Measurements from ENCODE around the gene MX2. TPM values are rescaled to one million over a fixed set of nuclear protein-coding genes. Genes with fewer than 3 reads are reported as not detected.

The MX2 gene
- total and polyA plus RNA-seq, 9 of the 15 experiments (the other 6 are each of a cell fraction or from before 2014, with no cell fraction given) = 0.10 to 0.95 (median 0.47) TPM; not detected in 1

- TF ChIP-seq, protein P1, sequence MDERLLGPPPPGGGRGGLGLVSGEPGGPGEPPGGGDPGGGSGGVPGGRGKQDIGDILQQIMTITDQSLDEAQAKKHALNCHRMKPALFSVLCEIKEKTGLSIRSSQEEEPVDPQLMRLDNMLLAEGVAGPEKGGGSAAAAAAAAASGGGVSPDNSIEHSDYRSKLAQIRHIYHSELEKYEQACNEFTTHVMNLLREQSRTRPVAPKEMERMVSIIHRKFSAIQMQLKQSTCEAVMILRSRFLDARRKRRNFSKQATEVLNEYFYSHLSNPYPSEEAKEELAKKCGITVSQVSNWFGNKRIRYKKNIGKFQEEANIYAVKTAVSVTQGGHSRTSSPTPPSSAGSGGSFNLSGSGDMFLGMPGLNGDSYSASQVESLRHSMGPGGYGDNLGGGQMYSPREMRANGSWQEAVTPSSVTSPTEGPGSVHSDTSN (CRISPR knock-in tag; IDR thresholded peaks at IDR 0.05; ENCODE audit: low read depth) = no peak
- TF ChIP-seq, protein P1 (tag; conservative IDR thresholded peaks at IDR 0.05; ENCODE audit: low read depth) = no peak
- no peak for TF ChIP-seq HDAC8 (tag; IDR thresholded peaks at IDR 0.05)
- TF ChIP-seq NCOA6 (IDR thresholded peaks at IDR 0.05) = no peak
- TF ChIP-seq SMAD2 (IDR thresholded peaks at IDR 0.05; ENCODE audit: low read depth, low read length) = no peak
- no peak for TF ChIP-seq KLF16 (IDR thresholded peaks at IDR 0.05)
- no peak for TF ChIP-seq ASH1L (IDR thresholded peaks at IDR 0.05; ENCODE audit: borderline replicate concordance, low read depth, partially characterized antibody)
Measured at GRCh38 chr21:41321908-41322495, 39.8 kb upstream of the MX2 start (continued).

All from K562 (cell line).